NOMO-1 (cell line): ENCODE results near the gene MEX3B.
A peak's percentile ranks its signal among the peaks of the same experiment; 100 is the strongest.

Experiments
- DNase-seq, 2 experiments: peaks; one replicate each; lab custom pipeline; 2025; ENCODE audit not compliant: unreplicated experiment in 2 of 2; lab: John Stamatoyannopoulos, UW

MEX3B gene

DNA sequence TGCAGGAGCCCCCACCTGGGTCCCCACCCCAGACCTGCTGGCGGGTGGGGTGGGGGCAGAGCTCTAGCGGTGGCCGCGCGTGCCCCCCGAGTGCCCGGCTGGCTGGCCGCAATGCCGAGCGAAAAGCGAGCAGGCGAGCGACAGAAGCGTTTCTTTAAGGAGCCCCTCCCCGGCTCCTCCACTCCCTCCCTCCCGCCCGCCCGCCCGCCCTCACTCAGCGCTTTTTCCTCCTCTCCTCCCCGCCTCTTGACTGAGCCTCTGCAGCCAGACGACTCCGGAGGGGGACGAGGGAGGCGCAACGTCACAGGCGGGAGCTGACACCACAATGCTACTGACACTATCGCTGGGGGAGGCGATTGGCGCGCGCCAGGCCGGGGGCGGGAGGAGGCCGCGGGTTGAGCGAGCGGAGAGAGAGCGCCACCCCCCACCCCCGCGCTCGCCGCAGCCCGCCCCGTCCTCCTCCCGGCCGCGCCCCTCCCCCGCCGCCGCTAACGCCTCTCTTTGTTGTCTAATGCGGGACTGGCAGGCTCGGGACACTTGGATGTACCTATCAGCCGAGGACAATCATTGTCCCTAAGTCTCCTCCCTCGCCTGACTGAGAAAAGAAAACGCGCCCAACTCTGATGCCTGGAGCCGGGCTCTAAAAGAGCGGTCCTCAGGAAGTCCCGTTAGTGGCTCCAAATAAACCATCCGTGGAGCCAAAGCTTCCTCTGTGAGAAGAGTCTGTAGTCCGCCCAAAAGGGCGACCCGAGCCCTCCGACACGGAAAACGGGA lies at the start of gene MEX3B:
MEX3B (minus strand) TSS at position 127 of the 774 bp plus-strand sequence. CDS start 313 bp downstream, outside the sequence.
- peak; percentile 87 to 88 for DNase-seq

DNA sequence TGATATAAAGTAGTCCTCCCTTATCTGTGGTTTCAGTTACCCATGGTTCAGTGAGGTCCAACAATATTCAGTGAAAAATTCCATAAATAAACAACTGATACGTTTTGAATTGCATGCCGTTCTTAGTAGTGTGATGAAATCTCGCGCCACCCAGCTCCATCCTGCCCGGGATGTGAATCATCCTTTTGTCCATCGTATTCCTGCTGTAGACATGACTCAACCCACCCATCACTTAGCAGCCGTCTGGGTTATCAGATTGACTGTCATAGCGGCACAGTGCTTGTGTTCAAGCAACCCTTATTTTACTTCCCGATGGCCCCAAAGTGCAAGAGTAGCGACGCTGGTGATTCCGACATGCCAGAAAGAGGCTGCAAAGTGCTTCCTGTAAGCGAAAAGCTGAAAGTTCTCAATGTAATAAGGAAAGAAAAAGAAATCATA lies 48.0 kb upstream of the MEX3B start:
- no peak for DNase-seq

DNA sequence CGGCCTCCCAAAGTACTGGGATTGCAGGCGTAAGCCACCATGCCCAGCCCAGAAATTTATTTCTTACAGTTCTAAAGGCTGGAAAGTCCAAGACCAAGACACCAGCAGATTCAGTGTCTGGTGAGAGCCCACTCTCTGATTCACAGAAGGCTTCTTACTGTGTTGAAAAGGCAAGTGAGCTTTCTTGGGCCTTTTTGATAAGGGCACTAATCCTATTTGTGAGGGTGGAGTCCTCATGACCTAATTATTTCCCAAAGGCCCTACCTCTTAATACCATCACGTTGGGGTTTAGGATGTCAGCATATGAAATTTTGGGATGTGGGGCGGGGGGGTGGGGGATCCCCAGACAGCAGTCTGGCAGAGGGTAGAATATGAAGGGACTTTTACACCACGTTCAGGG lies 47.5 kb upstream of the MEX3B start:
- no peak for DNase-seq

DNA sequence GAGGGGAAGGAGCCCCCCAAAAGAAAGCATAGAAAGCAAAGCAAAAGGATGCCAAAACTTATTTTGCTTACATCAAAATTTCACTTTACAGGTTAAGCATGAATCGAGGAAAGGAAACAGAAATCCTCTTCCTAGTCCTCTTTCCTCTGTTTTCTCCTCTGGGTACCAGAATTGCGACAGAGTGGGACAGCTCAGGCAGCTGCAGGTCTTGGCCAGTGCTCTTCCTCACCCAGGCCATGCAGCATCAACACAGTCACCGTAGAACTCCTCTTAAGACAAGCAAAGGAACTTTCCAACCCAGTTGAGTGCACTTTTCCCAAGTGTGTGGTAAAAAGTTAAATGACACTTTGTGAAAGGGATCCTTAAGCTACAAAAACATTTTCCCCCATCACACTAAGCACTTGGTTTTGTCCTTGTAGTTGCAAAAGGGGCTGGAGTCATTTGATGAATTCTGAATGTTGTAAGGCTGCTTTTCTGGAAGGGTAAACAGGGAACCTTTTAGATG lies 45.9 kb upstream of the MEX3B start:
- DNase-seq: no peak

DNA sequence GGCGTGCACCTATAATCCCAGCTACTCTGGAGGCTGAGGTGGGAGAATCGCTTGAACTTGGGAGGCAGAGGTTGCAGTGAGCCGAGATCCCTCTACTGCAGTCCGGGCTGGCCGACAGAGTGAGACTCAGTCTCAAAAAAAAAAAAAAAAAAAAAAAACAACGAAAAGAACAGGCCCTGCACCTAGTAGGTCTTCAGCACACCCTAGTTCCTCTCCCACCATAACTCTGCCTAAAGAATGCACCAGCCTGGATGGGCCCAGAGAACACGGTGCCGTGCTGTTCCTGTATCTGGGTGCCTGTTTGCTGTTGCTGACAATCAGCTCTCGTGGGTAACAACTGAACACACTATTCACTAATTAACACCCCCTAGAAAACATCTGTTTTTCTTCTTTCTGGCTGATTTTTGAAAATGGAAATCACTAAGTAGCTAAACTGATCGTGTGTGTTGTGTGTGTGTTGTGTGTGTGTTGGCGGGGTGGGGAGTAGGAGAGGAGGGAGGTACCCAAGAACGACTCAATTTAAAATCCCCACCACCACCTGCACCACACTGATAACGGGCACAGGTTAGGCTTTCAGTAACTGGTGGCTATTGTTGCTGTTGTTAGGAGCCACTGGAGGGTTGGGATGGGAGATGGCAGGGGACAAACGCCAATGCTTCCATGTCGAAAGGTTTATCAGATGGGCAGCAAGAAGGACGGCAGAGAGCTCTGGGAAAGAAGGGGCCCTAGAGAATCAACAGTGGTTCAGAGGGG lies 40.6 kb upstream of the MEX3B start:
- no peak for DNase-seq

DNA sequence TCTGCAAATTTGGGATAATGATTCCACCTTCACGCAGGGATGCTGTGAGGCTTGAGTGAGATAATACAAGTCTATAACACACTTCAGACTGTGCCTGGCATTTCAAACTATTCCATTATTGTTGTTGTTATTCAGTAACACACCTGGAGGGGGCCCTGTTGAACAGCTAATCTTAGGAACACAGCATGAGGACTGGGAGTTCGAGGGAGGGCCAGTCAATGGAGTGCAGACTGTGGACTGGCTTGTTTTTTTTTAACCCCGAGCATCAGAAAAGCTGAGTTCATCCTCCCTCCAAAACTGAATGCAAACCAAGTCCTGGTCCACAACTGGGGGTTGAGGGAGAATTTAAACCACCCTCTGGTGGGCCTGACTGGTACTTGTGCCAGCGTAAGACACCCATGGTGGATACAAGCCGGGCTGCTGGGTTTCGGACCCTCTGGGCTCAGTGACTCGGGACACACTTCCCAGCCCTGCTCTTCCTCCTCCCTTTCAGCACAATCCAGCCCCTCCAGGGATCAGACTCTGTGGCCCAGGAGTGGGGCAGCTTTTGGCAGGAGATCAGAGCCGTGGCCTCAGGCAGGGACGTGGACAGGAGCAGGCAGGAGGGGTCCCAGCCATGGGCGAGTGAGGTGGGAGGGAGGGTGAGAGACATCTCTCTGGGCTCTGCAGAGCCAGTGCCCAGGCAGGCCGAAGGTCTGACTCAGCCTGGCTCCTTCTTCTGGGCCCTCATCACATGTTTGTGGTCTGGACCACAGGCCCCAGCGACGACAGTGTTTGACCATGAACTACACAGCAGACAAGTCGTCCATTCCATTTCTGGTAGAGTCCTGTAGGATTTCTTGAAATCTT lies 36.3 kb upstream of the MEX3B start:
- DNase-seq: no peak

DNA sequence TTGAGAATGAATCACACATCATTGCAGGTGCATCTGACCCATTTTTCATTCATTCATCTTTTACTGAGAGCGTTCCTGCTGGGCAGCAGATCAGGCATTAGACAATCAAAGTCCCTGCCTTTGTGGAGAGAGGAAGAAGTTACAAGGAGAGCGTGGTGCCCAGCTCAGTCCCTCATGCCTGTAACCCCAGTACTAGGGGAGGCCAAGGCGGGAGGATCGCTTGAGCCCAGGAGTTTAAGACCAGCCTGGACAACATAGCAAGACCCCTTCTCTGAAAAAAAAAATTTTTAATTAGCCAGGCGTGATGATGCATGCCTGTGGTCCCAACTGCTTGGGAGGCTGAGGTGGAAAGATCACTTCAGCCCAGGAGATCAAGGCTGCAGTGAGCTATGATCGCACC lies 35.0 kb upstream of the MEX3B start:
- DNase-seq: no peak

DNA sequence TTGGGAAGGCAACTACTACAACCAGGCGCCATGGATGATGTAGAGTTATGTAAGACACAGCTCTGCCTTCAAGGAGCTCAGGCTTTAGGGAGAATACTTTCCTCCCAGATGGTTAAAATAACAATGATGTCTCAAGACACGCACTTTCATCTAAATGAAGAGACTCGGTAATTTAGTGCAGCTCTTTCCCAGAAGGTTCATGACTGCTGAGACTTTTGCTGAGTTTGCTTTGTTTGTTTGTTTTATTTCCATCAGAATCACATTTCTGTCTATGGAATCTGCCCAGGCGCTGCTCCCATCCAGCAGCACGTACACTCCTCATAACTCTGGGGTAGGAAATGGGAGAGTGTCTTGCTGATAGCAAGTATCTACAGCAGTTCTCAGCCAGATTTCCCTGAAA lies 33.9 kb upstream of the MEX3B start:
- no peak for DNase-seq

DNA sequence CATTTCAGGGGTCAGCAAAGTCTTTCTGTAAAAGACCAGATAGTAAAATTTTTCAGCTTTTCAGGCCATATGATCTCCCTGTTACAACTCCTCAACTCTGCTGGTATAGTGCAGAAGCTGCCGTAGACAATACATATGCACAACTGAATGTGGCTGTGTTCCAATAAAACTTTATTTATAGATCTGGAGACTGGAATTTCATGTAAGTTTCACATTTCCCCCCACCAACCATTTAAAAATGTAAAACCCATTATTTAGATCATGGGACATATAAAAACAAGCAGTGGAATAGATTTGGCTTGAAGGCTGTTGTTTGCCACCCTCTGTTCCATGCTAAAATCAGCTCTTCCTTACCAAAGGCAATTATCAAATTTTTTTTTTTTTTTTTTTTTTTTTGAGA lies 28.8 kb upstream of the MEX3B start:
- DNase-seq: no peak

DNA sequence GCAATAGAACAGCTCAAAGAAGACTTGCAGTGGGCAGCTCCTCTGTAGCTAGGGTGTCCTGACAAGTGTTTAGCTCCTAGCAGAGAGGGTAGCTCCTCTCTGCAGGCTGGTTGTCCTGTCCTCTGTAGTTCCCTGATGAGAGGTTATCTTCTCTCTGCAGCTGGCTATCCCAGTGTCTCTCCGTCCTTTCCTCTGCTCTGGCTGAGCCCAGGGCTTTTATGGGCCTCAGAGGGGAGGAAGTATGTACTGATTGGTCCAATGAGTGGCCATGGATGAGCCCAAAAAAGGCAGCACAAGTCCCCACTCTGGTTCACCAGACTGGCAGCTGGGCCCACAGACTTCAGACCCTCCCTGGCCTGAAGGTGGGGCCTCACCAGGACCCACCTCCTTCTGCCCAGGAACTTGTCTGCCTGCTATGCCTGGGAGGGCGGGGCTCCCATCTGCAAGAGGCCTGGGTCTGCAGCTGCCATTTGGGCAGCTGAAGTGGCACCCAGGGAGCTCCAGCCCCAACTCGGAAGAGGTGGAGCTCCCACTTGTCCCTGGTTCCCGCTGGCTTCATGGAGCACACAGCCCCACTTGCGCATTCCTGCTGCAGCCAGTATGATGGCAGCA lies 27.2 kb upstream of the MEX3B start:
- DNase-seq: no peak

DNA sequence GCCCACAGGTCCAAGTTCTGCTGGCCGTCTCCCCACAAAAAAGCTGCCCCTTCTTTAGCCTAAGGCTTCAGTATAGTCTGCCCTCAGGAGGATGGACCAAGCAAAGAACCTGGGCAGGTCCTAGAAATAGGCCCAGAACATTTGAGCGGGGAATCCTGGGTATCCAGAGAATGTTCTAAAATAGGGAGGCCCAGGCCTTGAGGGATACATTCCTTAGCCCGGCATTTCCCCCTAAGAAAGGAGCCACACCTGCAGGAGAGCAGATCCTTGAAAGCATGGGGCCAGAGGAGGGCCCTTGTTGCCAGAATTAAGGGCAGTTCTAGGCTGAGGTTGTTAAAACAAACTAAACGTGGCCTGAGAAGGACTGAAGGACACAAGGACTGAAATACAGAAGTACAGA lies 20.6 kb upstream of the MEX3B start:
- no peak for DNase-seq

DNA sequence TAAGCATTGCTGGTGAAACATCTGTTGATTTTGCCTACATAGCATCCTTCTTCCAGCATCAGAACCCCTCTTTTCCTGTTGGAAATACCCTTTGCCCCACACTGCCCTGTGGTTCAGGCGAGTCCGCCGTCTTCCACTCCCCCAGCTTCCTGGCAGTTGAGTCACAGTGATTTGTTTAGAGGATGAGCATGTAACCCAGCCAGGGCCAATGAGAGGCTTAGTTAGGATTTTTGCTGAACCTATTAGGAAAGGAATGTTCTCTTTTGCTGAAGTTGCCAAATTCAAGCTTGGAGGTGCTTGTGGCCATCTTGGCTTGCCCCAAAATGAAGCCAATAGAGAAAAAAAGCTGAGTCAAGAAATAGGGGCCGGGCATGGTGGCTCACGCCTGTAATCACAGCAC lies 19.0 kb upstream of the MEX3B start:
- DNase-seq: no peak

DNA sequence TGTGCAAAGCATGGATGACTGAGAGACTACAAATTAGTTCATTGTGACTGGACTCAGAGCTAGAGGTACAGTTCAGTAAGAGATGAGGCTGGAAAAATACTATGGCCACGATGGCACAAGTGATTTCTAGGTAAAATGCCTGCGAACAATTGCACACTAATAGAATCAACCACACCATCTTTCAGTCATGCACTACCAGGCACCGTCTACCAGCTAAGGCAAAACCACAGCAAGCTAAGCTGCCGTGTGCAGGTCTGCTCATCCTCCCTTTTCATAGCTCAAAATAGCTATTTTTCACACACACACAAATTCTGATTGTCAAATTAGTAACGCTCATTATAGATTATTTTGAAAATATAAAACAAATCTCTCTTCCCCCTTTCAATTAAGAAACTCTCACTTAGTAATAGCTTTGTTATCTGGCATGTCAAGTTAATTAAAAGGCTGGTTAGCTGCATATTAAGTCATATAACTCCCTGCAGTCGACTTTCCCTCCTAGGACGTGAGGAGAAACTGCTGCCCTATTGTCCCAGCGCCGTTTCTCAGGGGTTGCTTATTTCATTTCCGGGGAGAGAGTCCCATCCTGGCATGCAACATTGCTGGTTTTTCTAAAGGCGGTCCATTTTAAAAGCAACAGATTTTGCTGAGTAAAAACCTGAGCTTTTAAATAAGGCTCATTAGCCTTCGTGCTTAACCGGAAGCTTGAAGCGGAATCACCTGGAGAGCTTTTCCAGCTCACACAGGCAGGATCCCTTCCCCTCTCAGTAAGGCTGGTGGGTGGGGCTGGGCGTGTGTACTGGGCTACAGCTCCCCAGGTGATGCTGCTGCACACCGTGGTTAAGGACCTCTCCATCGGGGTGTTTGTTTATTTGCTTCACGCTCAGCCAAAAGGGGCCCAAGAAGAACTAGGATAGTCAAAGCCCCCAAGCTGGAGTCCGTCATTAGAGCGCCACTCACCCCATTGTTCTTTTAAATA lies 16.9 kb upstream of the MEX3B start:
- no peak for DNase-seq

DNA sequence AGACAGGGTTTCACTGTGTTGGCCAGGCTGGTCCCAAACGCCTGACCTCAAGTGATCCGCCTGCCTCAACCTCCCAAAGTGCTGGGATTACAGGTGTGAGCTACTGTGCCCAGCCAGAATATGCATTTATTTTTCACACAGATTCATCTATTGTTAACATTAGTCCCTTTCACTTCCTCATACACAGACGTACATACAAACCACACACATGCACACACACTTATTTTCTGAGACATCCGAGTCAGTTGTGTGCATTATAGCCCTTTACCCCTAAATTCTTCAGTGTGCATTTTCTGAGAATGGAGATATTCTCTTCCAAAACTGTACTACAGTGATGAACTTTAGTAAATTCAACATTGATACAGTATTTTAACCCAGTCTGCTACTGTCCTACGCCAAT lies 15.0 kb upstream of the MEX3B start:
- DNase-seq: no peak

DNA sequence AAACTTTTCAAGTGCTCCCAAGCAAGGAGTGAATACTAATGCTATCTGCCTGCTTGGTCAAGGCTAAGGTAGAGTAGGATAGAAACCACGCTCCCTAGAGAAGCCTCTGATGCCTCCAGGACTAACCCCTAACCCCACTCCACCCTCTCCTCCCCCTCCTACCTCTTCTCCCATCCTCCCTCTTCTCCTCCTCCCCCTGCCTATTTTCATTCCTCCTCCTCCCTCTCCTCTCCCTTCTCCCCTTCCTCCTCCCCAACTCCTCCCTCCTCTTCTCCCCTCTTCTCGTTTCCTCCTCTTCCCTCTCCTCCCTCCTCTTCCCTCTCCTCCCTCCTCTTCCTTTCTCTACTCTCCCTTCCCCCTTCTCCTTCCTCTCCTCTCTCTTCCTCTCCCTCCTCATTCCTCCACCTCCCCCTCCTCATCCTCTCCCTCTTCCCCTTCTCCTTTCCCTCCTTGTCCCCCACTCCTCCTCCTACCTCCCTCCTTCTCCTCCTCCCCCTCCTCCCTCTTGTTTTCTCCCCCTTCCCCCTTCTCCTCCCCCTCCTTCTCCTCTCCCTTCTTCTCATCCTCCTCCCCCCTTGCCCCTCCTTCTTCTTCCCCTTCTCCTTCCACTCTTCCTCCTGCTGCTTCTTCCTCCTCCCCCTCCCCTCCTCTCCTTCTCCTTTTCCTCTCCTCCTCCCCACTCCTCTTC lies 12.8 kb upstream of the MEX3B start:
- no peak for DNase-seq

DNA sequence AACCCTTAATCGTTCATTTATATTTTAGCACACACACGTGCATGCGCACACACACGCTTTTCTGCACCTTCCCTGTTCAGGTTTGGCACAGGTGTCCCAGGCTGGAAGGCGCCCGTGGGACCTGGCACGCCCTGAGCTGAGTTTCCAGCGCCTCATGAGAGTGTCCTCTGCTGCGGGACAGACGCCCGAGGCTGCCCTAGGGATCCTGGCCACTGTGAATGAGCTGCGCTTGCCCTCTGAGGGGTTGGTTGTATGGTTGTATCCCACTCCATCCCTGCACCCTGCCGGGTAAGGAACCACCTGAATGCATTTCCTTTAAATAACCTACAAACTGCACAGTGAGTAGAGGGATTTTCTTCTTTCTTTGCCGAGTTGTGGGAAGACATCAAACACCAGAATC lies 12.2 kb upstream of the MEX3B start:
- DNase-seq: no peak

DNA sequence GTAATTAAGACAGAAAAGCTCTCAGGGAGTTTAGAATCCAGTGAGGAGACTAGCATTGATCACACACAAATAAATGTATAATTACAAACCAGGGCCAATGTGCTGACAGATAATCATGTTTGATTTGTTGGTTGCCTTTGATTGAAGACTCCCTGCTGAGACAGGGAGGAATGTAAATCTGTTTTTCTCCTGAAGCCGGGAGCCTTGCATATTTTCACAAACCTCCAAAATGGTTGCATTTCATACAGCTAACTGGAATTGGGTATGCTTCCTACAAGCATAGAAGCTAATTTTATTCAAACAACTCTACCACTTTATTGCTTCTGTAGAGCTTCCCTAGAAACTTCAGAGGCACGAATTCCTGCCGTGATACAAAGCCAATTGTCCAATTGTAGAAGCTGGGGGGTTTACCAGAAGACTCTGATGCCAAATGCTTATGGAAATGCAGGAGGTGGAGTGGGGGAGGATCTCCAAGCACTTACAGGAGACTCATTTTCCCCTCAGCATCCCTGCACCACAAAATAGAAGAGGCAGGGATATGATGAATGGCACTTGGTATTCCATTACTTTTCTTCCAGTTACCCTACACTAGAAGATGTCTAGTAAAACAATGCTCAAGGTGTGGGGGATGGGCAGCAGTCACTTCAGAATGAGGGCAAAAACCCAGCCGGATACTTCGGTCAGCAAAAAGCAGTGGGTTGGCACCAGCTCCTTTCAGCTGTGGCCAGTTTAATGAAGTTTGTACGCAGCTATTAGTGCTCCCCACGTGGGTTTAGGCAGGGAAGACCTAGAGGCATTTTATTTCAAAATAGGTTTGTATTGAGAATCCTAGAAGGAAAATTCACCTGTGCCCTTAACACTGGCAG lies 11.4 kb upstream of the MEX3B start:
- DNase-seq: no peak

DNA sequence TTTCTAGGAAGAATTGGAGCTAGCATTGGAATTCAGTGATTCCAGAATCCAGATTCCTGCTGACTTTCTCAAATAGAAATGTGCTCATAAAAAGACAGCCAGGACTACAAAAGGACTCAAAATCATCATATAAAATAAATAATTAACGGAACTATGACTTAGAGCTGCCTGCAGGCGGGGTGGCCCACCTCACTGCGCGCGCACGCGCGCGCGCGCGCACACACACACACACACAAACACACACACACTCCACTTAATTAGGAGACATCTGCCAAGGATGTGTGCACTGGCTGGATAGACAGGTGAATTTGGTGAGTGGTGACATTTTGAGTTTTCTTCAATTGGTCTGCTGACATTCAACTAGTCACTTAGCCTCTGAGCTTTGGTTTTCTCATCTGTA lies 6.9 kb upstream of the MEX3B start:
- no peak for DNase-seq
